ENCODE results near the gene SFT2D2.

- TF ChIP-seq, protein P1, sequence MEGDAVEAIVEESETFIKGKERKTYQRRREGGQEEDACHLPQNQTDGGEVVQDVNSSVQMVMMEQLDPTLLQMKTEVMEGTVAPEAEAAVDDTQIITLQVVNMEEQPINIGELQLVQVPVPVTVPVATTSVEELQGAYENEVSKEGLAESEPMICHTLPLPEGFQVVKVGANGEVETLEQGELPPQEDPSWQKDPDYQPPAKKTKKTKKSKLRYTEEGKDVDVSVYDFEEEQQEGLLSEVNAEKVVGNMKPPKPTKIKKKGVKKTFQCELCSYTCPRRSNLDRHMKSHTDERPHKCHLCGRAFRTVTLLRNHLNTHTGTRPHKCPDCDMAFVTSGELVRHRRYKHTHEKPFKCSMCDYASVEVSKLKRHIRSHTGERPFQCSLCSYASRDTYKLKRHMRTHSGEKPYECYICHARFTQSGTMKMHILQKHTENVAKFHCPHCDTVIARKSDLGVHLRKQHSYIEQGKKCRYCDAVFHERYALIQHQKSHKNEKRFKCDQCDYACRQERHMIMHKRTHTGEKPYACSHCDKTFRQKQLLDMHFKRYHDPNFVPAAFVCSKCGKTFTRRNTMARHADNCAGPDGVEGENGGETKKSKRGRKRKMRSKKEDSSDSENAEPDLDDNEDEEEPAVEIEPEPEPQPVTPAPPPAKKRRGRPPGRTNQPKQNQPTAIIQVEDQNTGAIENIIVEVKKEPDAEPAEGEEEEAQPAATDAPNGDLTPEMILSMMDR (IDR thresholded peaks at IDR 0.05) = no peak
- TF ChIP-seq POLR2A (IDR thresholded peaks at IDR 0.05) = no peak
Measured at GRCh38 chr1:168291222-168291837, 65.5 kb downstream of the SFT2D2 start.
